ENCODE measurements around the gene SNRPA1. TPM values are rescaled to one million over a fixed set of nuclear protein-coding genes. Genes with fewer than 3 reads are reported as not detected.

Gene SNRPA1
- total and polyA plus RNA-seq, 9 of the 15 experiments (the other 6 are each of a cell fraction or from before 2014, with no cell fraction given), result 62.7 to 245 (median 189) TPM

DNA sequence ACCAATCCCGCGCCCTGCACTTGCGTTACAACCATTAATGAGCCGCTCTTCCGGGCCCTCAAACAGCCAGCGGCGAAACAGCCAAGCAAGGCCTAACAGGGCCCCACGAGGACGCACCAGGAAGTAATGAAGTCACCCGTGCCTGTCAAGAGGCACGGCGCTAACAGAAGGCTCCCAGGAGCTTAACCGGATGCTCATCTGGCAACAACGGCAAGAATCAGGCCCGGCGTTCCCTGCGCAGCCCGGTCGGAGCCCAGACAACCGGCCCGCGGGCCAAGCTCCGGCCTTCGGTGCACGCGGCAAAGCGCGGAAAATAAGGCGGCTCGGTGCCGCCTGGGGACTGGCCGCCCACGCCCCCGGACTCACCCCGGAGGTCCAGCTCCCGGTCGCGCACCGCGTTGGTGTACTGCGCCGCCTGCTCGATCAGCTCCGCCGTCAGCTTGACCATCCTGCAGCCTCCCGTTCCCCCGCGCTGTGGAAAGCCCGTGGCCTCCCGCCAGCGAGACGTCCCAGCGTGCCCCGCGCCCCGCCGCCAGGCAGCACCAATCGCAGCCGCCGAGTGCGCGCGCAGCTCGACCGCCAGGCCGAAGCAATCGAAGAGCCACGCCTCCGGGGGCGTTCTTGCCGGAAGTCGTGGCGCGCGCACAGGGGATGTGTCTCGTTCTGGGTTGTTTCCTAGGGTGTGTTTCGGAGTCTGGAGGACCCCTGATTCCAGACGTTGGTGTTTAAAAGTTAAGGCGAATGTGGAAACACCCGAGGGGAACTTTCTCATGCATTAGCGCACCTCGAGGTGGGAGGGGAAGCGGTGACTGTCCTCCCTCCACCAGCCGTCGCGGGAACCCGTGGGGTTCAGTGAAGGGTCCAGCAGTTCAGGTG lies at the start of gene SNRPA1 (continued):
- TF ChIP-seq ZKSCAN1 (IDR thresholded peaks at IDR 0.05; ENCODE audit: low read depth, low read length) (no peak), JUN (IDR thresholded peaks at IDR 0.05; ENCODE audit: borderline replicate concordance, low read depth, low read length) (peak; percentile 49; the same call in 1 of the 2 replicates), JUN (CRISPR knock-in tag; IDR thresholded peaks at IDR 0.05; ENCODE audit: borderline replicate concordance) (0 out of 2 replicates have a peak, but pooled peaks have one; percentile 76), XRCC5 (IDR thresholded peaks at IDR 0.05; ENCODE audit: low read depth, low read length) (peak; percentile 97), GABPB2 (CRISPR knock-in tag; conservative IDR thresholded peaks at IDR 0.05) (no peak), ZNF12 (CRISPR knock-in tag; IDR thresholded peaks at IDR 0.05) (peak; percentile 48; the same call in 1 of the 2 replicates)
- TF ChIP-seq, protein P1, sequence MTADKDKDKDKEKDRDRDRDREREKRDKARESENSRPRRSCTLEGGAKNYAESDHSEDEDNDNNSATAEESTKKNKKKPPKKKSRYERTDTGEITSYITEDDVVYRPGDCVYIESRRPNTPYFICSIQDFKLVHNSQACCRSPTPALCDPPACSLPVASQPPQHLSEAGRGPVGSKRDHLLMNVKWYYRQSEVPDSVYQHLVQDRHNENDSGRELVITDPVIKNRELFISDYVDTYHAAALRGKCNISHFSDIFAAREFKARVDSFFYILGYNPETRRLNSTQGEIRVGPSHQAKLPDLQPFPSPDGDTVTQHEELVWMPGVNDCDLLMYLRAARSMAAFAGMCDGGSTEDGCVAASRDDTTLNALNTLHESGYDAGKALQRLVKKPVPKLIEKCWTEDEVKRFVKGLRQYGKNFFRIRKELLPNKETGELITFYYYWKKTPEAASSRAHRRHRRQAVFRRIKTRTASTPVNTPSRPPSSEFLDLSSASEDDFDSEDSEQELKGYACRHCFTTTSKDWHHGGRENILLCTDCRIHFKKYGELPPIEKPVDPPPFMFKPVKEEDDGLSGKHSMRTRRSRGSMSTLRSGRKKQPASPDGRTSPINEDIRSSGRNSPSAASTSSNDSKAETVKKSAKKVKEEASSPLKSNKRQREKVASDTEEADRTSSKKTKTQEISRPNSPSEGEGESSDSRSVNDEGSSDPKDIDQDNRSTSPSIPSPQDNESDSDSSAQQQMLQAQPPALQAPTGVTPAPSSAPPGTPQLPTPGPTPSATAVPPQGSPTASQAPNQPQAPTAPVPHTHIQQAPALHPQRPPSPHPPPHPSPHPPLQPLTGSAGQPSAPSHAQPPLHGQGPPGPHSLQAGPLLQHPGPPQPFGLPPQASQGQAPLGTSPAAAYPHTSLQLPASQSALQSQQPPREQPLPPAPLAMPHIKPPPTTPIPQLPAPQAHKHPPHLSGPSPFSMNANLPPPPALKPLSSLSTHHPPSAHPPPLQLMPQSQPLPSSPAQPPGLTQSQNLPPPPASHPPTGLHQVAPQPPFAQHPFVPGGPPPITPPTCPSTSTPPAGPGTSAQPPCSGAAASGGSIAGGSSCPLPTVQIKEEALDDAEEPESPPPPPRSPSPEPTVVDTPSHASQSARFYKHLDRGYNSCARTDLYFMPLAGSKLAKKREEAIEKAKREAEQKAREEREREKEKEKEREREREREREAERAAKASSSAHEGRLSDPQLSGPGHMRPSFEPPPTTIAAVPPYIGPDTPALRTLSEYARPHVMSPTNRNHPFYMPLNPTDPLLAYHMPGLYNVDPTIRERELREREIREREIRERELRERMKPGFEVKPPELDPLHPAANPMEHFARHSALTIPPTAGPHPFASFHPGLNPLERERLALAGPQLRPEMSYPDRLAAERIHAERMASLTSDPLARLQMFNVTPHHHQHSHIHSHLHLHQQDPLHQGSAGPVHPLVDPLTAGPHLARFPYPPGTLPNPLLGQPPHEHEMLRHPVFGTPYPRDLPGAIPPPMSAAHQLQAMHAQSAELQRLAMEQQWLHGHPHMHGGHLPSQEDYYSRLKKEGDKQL (CRISPR knock-in tag; IDR thresholded peaks at IDR 0.05; ENCODE audit: borderline replicate concordance), result no peak
- TF ChIP-seq, protein P2, sequence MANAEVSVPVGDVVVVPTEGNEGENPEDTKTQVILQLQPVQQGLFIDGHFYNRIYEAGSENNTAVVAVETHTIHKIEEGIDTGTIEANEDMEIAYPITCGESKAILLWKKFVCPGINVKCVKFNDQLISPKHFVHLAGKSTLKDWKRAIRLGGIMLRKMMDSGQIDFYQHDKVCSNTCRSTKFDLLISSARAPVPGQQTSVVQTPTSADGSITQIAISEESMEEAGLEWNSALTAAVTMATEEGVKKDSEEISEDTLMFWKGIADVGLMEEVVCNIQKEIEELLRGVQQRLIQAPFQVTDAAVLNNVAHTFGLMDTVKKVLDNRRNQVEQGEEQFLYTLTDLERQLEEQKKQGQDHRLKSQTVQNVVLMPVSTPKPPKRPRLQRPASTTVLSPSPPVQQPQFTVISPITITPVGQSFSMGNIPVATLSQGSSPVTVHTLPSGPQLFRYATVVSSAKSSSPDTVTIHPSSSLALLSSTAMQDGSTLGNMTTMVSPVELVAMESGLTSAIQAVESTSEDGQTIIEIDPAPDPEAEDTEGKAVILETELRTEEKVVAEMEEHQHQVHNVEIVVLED (CRISPR knock-in tag; IDR thresholded peaks at IDR 0.05), result peak; percentile 88
- TF ChIP-seq, protein P3, sequence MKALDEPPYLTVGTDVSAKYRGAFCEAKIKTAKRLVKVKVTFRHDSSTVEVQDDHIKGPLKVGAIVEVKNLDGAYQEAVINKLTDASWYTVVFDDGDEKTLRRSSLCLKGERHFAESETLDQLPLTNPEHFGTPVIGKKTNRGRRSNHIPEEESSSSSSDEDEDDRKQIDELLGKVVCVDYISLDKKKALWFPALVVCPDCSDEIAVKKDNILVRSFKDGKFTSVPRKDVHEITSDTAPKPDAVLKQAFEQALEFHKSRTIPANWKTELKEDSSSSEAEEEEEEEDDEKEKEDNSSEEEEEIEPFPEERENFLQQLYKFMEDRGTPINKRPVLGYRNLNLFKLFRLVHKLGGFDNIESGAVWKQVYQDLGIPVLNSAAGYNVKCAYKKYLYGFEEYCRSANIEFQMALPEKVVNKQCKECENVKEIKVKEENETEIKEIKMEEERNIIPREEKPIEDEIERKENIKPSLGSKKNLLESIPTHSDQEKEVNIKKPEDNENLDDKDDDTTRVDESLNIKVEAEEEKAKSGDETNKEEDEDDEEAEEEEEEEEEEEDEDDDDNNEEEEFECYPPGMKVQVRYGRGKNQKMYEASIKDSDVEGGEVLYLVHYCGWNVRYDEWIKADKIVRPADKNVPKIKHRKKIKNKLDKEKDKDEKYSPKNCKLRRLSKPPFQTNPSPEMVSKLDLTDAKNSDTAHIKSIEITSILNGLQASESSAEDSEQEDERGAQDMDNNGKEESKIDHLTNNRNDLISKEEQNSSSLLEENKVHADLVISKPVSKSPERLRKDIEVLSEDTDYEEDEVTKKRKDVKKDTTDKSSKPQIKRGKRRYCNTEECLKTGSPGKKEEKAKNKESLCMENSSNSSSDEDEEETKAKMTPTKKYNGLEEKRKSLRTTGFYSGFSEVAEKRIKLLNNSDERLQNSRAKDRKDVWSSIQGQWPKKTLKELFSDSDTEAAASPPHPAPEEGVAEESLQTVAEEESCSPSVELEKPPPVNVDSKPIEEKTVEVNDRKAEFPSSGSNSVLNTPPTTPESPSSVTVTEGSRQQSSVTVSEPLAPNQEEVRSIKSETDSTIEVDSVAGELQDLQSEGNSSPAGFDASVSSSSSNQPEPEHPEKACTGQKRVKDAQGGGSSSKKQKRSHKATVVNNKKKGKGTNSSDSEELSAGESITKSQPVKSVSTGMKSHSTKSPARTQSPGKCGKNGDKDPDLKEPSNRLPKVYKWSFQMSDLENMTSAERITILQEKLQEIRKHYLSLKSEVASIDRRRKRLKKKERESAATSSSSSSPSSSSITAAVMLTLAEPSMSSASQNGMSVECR (CRISPR knock-in tag; IDR thresholded peaks at IDR 0.05), result peak; percentile 98
- TF ChIP-seq, protein P4, sequence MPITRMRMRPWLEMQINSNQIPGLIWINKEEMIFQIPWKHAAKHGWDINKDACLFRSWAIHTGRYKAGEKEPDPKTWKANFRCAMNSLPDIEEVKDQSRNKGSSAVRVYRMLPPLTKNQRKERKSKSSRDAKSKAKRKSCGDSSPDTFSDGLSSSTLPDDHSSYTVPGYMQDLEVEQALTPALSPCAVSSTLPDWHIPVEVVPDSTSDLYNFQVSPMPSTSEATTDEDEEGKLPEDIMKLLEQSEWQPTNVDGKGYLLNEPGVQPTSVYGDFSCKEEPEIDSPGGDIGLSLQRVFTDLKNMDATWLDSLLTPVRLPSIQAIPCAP (CRISPR knock-in tag; IDR thresholded peaks at IDR 0.05; ENCODE audit: borderline replicate concordance), result peak; percentile 72; the same call in 1 of the 2 replicates
- TF ChIP-seq, protein P5, sequence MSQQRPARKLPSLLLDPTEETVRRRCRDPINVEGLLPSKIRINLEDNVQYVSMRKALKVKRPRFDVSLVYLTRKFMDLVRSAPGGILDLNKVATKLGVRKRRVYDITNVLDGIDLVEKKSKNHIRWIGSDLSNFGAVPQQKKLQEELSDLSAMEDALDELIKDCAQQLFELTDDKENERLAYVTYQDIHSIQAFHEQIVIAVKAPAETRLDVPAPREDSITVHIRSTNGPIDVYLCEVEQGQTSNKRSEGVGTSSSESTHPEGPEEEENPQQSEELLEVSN (IDR thresholded peaks at IDR 0.05; ENCODE audit: borderline replicate concordance in 1 of 2, extremely low read depth in 1 of 2, insufficient read depth in 1 of 2, insufficient read length in 1 of 2, low read depth in 1 of 2, low read length in 1 of 2, poor library complexity in 1 of 2, severe bottlenecking in 1 of 2), result peak; percentile 71 to 79

Measured in K562 (cell line).